ENCODE measurements around the gene CELSR2. TPM values are rescaled to one million over a fixed set of nuclear protein-coding genes. Genes with fewer than 3 reads are reported as not detected.
"Not testable (repeated sequence)": the region's sequence is repeated elsewhere in the genome, so short reads cannot be mapped to it uniquely, and the experiment has no call there.

The CELSR2 gene
- total RNA-seq, 4 donors from 2014 or later: 0.26 to 9.6 (median 5.4) TPM

GRCh38 chr1:109218516-109218915, 30.8 kb upstream of the CELSR2 start:
- H3K4me3 ChIP-seq: no peak overlapping the region
- no peak for DNase-seq
- intact Hi-C loops (cut with DNase I; ENCODE audit: low total_unique reads): no loop called here
- H3K27me3 ChIP-seq: no peaks in the 10 kb centered on the region
- H3K27ac ChIP-seq: no peak overlapping the region
- no peaks in the 10 kb centered on the region for H3K36me3 ChIP-seq
- TF ChIP-seq, protein P1, sequence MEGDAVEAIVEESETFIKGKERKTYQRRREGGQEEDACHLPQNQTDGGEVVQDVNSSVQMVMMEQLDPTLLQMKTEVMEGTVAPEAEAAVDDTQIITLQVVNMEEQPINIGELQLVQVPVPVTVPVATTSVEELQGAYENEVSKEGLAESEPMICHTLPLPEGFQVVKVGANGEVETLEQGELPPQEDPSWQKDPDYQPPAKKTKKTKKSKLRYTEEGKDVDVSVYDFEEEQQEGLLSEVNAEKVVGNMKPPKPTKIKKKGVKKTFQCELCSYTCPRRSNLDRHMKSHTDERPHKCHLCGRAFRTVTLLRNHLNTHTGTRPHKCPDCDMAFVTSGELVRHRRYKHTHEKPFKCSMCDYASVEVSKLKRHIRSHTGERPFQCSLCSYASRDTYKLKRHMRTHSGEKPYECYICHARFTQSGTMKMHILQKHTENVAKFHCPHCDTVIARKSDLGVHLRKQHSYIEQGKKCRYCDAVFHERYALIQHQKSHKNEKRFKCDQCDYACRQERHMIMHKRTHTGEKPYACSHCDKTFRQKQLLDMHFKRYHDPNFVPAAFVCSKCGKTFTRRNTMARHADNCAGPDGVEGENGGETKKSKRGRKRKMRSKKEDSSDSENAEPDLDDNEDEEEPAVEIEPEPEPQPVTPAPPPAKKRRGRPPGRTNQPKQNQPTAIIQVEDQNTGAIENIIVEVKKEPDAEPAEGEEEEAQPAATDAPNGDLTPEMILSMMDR (IDR thresholded peaks at IDR 0.05): no peak
- TF ChIP-seq POLR2A (IDR thresholded peaks at IDR 0.05): no peak
- no peaks in the 10 kb centered on the region for H3K9me3 ChIP-seq
- peaks cover 6 to 19% of the 10 kb centered on the region in 2 donors for H3K4me1 ChIP-seq

- intact Hi-C loops (cut with DNase I; ENCODE audit: low total_unique reads); H3K36me3 ChIP-seq; DNase-seq; H3K4me3 ChIP-seq; H3K27me3 ChIP-seq; H3K9me3 ChIP-seq; H3K27ac ChIP-seq: not testable (repeated sequence)
- peaks cover 0 to 10% of the 10 kb centered on the region in 2 donors for H3K4me1 ChIP-seq
These were observed 28.1 kb upstream of the CELSR2 start for GRCh38 chr1:109221201-109221600.

DNA sequence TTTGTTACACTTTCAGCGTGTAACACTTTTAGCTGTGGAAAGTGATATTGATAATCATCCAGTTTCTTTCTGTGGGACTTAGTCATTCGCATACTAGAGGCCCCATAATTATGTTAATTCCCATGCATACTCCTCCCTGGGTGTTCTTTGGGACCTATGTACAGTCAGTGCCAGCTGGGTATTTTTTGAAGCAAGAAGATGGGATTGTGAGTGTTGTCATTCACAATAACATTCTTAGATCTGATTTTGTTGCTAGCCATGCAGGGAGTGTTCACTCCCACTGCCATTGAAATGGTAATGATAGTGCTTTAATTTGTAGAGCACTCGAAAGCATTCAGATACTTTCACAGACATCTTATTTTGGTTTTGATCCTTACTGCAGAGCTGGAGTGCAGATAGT, 24.0 kb upstream of the CELSR2 start:
- H3K9me3 ChIP-seq: no peaks in the 10 kb centered on the region
- H3K4me1 ChIP-seq: no peaks in the 10 kb centered on the region
- H3K36me3 ChIP-seq: no peaks in the 10 kb centered on the region
- H3K4me3 ChIP-seq: no peak overlapping the region
- H3K27ac ChIP-seq: no peak overlapping the region
- no peak for DNase-seq
- no peaks in the 10 kb centered on the region for H3K27me3 ChIP-seq
- intact Hi-C loops (cut with DNase I; ENCODE audit: low total_unique reads): no loop called here
- TF ChIP-seq, protein P1 (IDR thresholded peaks at IDR 0.05): no peak
- TF ChIP-seq POLR2A (IDR thresholded peaks at IDR 0.05): no peak

GRCh38 chr1:109225711-109226445, 23.5 kb upstream of the CELSR2 start:
- Histone ChIP-seq H3K9me3 (no peaks in the 10 kb centered on the region), H3K4me1 (no peaks in the 10 kb centered on the region), H3K4me3 (no peak overlapping the region), H3K36me3 (no peaks in the 10 kb centered on the region), H3K27me3 (no peaks in the 10 kb centered on the region), H3K27ac (no peak overlapping the region)
- TF ChIP-seq, protein P1 (IDR thresholded peaks at IDR 0.05): no peak
- no peak for TF ChIP-seq POLR2A (IDR thresholded peaks at IDR 0.05)
- DNase-seq: no peak
- intact Hi-C loops (cut with DNase I; ENCODE audit: low total_unique reads): no loop called here

GRCh38 chr1:109228167-109228566, 21.2 kb upstream of the CELSR2 start:
- TF ChIP-seq, protein P1 (IDR thresholded peaks at IDR 0.05): no peak
- no peak for TF ChIP-seq POLR2A (IDR thresholded peaks at IDR 0.05)
- H3K36me3 ChIP-seq: no peaks in the 10 kb centered on the region
- H3K4me3 ChIP-seq: no peak overlapping the region
- DNase-seq: no peak
- H3K9me3 ChIP-seq: no peaks in the 10 kb centered on the region
- no peaks in the 10 kb centered on the region for H3K4me1 ChIP-seq
- intact Hi-C loops (cut with DNase I; ENCODE audit: low total_unique reads): no loop called here
- no peak overlapping the region for H3K27ac ChIP-seq
- H3K27me3 ChIP-seq: no peaks in the 10 kb centered on the region

Measured in uterus (tissue), 4 donors.